Neural progenitor cell (in vitro differentiated cells): ENCODE data around the gene BMERB1.

Experiments
- CTCF ChIP-seq: fragments of 200-600 bp; sonication (generic); IDR thresholded peaks from 2 replicates; pipeline ENCODE4 v1.5.1; 2017; ENCODE audit warnings: antibody characterized with exemption, mild to moderate bottlenecking
- EZH2 ChIP-seq: fragments of 200-600 bp; sonication (generic); IDR thresholded peaks from 2 replicates; pipeline ENCODE4 v1.6.1; 2017; ENCODE audit warnings: antibody characterized with exemption, mild to moderate bottlenecking, moderate library complexity

GRCh38 chr16:15602285-15603044 is 168.1 kb downstream of the BMERB1 start:
- TF ChIP-seq CTCF (no peak), EZH2 (no peak)
